Measurements from ENCODE around the gene ZNF567.

The ZNF567 gene

DNA sequence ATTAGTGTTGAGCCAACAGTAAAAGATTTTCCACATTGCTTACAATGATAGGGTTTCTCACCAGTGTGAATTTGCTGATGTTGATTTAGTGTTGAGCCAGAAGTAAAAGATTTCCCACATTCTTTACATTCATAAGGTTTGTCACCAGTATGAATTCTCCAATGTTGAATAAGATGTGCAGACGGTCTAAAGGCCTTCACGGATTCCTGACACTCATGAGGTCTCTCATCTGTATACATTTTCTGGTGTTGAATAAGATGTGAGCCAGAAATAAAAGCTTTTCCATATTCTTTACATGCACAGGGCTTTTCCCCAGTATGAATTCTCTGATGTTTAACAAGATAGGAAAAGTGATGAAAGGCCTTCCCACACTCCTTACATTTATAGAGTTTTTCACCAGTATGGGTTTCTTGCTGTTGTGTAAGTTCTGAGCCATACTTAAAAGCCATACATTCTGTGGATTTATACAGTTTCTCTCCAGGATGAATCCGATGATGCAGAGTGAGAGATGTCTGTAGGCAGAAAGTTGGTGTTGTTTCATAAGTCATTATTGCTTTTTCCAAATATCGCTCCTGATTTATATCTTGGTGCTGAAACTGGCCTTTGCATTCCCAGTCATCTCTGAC is 62.8 kb downstream of the ZNF567 start:
- DNase-seq (ENCODE audit: low read depth in 4 of 4, low spot score in 1 of 4) = no peak

Measured in stimulated activated CD4-positive, alpha-beta T cell treated with anti-CD3 and anti-CD28 coated beads, Interleukin-1b, Interleukin-23, amount 100 ng/mL, for 24 hours (primary cell).